Stimulated activated CD4-positive, alpha-beta T cell treated with anti-CD3 and anti-CD28 coated beads, TNF-alpha, amount 100 ng/mL, for 4 hours (primary cell): Measurements from ENCODE around the gene CAPNS1.
"Not testable (repeated sequence)": the region's sequence is repeated elsewhere in the genome, so short reads cannot be mapped to it uniquely, and the experiment has no call there.

ENCODE experiments used
- DNase-seq, 3 experiments: peaks; one replicate each; pipeline ENCODE4 v3.0.0-alpha.2; 2020; ENCODE audit warnings: low read depth in 3 of 3

Gene CAPNS1

DNA sequence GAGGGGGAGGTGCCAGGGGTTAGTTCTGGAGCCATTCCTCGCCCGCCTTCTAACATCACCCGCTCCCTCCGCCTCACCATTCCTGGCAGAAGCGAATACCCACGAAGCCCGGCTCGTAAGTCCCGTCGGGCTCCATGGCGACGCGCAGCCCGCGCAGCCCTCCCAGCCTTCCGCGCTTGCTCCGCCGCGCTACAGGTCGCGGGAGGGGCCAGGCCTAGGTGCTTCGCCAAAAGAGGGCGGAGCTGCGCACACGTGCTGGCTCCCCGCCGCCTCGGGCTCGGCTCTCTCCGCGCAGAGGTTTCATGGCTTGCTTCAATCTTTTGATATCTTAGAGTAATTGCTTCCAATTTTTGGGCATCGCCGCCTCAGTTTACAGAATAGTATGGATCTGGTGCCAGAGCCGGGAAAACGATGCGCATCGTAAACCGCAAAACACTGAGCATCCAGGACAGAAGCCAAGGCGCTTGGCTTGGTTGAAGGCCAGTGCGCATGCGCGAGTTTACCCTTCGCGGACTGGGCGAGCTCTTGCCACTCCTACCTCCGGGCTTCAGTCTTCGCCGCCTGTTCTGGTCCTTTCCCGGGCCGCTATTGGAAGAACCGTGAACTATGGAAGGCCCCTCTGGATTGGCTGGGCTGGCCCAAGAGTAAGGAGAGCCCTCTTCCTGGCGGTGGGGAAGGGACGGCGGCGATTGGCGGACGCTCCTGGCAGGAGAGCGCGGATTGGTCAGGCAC, 25.0 kb upstream of the CAPNS1 start, which contains the start of gene POLR2I:
POLR2I (minus strand) TSS at position 155 of the 732 bp plus-strand sequence; CDS start at position 136, 19 bp downstream.
- DNase-seq, result peak; percentile 94 to 98 (median 97)

DNA sequence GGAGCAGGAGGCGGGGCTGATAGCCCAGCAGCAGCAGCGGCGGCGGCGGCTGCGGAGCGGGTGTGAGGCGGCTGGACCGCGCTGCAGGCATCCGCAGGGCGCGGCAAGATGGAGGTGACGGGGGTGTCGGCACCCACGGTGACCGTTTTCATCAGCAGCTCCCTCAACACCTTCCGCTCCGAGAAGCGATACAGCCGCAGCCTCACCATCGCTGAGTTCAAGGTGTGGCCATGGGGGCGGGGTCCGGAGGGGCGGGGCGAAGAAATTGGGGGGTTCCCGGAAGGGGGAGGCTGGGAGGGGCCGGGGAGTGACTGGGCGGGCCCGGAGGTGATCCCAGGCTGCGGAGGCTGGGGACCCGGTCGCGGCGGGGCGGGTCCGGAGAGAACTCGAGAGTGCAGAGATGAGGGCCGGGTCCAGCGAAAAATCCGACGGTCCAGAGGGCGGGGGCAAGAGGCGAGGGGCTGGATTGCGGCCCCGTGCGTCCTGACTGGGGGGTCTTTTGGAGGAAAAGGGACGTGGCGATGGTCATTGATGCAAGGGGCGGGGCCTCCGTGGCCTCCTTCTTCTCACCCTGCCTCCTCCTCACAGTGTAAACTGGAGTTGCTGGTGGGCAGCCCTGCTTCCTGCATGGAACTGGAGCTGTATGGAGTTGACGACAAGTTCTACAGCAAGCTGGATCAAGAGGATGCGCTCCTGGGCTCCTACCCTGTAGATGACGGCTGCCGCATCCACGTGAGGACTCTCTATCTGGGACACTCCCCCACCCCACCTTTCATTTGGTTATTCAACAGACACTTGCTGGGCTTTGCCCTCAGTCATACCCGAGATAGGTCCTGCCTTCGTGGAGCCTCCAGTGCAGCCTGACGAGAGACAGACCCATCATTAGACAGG, 24.2 kb upstream of the CAPNS1 start, which contains the start of gene TBCB:
TBCB (plus strand) TSS at position 16 of the 891 bp plus-strand sequence; CDS start at position 109, 93 bp downstream.
- peak; percentile 88 to 94 (median 90) for DNase-seq

DNA sequence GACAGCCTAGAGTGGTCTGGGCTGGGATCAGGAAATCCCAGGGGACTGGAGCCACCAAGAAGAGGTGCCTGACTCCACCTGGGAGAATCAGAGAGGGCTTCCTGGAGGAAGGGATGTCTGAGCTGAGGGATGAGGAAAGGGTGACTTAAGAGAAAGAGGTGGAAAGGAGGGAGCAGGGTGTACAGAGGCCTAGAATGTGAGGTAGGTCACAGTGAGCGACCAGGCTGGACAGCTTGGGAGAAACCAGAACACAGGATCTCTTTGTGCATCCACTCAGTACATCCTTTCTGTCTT, 23.6 kb upstream of the CAPNS1 start:
- no peak for DNase-seq

DNA sequence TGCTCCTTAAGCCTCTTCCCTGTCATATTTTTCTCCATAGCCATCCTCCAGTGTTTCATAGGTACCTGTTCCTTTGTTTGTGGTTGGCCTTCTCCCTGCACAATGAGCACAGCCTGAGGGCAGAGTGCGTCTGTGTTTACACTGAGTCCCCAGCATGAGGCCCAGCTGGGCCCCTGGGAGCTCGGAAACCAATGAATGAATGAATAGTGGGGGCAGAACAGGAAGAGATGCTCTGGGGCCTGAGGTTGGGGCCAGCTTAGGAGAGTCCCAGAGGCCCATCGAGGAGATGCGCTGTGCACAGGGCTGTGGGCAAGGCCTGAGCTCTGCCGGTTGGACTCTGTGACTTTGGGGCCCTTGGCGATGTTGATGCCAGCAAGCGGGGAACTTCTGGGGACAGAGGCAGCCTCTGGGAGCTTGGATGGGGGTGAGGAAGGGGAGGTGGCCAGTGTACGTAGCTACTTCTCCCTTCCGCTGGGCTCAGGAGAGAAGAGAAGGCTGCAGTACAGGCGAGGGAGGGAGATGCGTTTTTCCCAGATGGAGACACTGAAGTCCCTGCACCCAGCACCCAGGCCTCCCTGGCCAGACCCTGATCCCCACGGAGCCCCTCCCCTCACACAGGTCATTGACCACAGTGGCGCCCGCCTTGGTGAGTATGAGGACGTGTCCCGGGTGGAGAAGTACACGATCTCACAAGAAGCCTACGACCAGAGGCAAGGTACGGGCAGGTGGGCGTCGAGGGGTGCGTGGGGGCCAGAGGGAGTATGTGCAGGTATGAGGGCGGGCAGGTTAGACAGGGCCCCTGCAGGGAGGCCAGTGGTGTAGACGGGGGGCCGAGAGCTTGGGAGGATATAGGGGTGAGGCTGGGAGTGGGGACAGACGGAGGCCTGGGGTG, 19.5 kb upstream of the CAPNS1 start:
- no peak for DNase-seq

DNA sequence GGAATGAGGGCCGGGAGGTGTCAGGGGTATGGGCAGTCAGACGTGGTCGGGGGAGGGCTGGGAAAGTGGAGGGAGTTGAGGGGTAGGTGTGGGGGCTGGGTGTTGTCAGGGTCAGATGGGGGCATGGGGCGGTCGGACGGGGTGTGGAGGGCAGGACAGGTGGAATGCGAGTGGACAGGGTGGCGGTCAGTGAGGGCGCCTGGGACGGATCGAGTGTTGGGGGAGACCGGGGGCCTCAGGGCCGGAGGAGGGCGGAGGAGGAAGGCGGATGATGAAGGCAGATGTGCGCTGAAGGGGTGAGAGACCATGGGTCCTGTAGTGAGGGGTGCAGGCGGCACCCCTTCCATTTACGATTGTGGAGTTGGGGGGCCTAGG, 18.9 kb upstream of the CAPNS1 start:
- no peak for DNase-seq

DNA sequence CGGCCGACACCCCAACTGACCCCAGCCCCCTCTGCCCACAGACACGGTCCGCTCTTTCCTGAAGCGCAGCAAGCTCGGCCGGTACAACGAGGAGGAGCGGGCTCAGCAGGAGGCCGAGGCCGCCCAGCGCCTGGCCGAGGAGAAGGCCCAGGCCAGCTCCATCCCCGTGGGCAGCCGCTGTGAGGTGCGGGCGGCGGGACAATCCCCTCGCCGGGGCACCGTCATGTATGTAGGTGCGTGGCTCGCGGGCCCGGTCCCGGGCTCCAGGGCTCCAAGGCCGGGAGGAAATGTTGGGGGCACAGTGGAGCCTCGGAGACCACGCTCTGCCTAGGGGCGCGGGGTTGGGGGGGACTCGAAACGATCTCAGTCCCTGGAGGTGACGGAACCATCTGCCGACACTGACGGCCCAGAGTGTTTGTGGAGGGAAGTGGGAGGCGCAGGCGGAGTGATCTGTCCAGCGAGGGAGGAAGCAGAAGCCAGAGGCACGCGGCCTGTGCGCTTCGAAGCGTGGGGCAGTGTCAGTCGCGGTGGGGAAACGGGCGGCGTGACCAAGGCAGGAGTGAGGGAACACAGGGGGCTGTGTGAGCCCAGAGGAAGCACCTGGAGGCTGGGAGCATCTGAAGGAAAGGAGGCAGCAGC, 18.3 kb upstream of the CAPNS1 start:
- no peak for DNase-seq

DNA sequence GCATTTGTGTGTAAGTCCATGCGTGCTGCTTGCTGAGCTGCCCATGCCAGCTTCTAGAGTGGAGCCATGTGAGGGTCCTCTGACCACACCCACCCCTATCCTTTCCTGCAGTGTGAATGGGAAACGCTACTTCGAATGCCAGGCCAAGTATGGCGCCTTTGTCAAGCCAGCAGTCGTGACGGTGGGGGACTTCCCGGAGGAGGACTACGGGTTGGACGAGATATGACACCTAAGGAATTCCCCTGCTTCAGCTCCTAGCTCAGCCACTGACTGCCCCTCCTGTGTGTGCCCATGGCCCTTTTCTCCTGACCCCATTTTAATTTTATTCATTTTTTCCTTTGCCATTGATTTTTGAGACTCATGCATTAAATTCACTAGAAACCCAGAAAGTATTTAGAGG, 14.3 kb upstream of the CAPNS1 start:
- DNase-seq, result no peak

DNA sequence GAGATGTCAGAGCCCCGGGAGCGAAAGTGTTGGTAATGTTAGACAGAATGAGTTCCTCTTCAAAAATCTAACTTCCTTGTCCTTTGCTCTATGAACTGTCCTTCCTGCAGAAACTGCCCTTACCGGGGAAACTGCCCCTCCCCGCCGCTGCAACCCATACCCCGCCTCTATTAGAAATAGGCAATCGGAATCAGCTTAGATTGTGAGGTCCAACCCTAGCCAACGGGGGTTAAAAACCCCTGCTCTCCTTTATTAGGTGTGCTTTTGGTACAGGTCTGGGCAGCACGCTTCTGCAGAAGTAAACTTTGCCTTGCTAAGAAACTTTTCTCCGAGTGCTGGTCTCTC, 11.5 kb upstream of the CAPNS1 start:
- no peak for DNase-seq

DNA sequence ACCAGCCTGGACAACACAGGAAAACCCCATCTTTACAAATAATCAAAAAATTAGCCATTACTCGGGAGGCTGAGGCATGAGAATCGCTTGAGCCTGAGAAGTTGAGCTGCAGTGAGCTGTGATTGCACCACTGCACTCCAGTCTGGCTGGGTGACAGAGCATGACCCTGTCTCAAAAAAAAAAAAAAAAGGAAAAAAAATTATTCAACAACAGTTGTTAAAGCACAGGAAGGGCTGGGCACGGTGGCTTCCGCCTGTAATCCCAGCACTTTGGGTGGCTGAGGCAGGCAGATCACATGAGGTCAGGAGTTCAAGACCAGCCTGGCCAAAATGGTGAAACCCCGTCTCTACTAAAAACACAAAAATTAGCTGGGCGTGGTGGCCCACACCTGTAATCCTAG, 8.6 kb upstream of the CAPNS1 start:
- DNase-seq, result not testable (repeated sequence)

DNA sequence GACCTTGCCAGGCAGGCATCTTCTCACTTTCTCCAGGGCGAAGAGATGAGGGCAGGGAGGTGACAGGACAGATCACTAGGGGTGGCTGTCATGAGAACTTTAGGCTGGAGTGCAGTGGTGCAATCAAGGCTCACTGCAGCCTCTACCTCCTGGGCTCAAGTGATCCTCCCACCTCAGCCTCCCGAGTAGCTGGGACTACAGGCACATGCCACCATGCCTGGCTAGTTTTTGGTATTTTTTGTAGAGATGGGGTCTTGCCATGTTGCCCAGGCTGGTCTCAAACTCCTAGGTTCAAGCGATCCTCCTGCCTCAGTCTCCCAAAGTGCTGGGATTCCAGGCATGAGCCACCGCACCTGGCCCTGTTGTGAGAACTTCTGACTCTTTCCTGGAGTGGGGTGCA, 5.0 kb upstream of the CAPNS1 start:
- DNase-seq, result not testable (repeated sequence)

DNA sequence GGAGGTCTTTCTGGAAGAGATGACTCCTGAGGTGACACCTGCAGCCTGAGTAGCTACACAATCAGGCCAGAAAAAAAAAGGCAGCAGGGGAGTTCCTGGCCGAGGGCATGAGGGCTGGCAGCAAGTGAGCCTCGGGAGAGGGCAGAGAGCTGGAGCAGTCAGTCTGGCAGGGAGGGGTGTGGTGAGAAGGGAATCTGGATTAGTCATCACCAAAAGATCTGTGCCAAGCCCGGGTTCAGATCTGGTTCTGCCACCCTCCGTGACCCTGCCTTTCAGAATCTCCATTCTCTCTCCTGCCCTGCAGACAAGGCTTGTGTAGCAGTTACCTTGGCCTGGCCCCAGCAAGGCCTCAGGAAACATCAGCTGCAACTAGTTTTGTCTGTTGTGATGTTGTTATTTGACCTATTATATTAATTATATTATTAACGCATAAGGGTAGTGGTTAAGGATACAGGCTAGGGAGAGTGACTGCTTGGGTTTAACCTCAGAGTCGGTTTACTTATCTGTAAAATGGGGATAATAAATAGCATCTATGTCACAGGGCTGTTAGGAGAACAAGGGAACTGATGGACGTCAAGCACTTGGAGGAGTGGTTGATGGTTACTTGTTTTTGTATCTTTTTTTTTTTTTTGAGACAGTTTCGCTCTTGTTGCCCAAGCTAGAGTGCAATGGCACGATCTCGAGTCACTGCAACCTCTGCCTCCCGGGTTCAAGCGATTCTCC, 2.7 kb upstream of the CAPNS1 start:
- no peak for DNase-seq

DNA sequence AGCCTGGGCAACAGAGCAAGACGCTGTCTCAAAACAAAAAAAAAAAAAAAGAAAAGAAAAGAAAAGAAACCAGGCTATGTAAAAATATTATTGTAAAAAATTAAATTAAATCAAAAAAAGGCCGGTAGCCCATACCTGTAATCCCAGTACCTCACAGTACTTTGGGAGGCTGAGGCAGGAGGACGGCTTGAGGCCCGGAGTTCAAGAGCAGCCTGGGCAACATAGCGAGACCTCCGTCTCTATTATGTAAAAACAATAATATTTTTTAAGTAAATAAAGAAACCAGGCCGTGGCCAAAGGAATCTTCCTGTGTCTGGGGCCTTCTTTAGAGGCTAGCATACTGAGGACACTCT, 770 bp upstream of the CAPNS1 start:
- no peak for DNase-seq

DNA sequence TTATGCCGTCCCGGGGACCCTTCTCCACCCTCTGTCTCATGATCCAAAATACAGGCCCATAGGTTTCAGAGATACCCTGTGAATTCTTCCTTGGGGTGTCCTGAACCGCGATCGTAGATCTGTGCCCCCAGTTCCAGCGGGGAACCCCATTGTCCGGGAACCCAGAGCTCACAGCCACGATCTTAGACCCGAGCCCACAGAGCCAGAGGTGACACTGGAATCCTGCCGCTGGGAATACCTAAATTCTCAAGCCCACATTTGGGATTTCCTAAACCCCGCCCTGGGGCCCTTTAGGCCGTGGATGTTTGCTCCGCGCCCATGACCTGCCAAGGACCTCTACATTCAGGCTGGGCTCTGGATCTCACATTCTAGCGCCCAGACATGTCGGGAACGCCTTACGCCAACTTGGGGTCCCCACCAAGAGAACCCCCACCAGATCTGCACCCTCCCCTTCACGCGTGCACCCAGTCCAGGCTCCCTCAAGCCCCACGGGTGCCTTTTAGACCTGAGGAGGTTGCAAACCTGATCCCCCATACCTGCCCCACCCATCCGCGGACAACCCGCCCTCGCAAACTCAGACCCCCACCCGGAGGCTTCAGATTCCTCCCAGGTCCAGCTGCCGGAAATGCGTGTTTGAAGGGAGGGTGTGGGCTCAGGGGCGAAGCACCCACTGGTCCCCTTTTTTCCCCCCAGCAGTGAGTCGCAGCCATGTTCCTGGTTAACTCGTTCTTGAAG, 605 bp downstream of the CAPNS1 start:
- peak in 2 of 3 experiments; percentile 14 to 16 for DNase-seq

DNA sequence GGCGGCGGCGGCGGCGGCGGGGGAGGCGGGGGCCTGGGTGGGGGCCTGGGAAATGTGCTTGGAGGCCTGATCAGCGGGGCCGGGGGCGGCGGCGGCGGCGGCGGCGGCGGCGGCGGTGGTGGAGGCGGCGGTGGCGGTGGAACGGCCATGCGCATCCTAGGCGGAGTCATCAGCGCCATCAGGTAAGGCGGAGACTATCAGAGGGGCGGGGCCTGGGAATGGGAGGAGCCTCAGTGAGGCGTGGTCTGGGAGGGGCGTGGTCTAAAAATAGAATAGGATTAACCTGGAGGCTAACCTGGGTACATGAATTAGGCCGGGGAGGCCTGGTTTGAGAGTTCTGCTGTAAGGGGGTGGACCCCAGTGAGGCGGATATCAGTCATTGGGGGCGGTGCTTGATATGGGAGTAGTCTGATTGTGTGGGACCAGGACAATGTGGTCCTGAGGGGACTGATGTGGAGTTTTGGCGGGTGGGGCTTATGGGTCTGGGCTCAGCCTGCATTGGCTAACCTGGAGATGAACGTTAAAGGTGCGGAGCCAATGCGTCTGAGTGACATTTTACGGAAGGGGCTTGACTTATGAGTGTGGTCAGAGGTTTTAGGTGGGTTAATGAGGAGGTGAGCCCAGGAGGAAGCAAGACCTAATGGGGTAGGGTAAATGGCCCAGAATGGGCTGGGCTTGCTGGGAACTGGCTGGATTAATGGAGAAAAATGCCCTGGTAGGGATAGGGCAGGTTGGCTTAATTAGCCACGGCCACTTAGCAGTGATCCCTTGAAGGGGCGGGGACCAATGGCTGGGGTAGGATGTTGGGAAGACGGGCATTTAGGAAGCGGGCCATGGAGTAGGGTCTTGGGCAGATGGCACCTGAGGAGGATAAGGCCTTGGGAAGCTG, 1.4 kb downstream of the CAPNS1 start:
- peak; percentile 83 to 90 (median 86) for DNase-seq

DNA sequence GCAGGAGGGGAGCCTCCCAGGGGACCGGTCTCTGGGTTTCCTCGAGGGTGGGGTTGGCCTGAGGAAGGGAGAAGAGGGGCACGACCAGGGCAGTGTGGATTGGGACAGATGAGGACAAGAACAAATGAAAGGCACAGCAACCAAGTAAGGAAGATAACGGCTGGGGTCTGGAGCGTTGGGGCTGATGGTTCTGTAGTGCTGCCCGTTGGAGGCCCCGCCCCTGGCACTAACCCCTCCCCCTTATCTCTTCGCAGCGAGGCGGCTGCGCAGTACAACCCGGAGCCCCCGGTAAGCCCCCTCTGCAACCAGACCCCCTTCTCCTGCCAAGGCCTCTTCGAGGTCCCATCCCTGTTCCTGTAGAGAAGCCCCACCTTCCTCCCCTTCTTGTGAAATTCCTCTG, 2.2 kb downstream of the CAPNS1 start:
- no peak for DNase-seq

DNA sequence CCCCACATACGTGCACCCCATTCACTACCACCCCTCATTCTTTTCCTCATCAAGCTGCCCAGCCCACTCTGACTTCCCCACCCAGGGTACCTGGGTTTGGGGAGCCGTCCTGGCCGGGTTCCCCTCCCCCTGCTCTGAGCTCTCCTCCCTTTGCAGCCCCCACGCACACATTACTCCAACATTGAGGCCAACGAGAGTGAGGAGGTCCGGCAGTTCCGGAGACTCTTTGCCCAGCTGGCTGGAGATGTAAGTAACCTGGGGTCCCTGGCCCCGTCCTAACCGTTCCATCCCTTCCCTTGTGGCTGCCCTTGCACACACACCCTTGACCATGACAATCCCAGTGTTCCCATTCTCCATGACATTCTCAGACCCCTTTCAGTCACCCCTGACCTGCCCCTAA, 2.6 kb downstream of the CAPNS1 start:
- no peak for DNase-seq

DNA sequence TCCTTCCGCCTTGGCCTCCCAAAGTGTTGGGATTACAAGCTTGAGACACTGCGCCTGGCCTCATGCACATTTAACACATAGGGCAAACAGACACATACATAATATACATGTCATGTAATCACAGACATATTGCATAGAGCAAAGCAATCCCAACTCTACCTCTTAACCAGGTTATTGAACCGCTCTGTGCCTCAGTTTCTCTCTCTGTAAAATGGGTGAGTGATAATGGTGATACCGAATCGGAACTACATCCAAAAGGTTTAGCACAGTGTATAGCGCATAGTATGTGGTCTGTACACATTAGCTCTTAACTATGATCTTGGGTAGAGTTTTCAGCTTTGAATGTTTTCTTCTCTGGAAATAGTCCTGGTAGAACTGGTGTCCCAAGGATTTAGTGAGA, 4.8 kb downstream of the CAPNS1 start:
- no peak for DNase-seq

DNA sequence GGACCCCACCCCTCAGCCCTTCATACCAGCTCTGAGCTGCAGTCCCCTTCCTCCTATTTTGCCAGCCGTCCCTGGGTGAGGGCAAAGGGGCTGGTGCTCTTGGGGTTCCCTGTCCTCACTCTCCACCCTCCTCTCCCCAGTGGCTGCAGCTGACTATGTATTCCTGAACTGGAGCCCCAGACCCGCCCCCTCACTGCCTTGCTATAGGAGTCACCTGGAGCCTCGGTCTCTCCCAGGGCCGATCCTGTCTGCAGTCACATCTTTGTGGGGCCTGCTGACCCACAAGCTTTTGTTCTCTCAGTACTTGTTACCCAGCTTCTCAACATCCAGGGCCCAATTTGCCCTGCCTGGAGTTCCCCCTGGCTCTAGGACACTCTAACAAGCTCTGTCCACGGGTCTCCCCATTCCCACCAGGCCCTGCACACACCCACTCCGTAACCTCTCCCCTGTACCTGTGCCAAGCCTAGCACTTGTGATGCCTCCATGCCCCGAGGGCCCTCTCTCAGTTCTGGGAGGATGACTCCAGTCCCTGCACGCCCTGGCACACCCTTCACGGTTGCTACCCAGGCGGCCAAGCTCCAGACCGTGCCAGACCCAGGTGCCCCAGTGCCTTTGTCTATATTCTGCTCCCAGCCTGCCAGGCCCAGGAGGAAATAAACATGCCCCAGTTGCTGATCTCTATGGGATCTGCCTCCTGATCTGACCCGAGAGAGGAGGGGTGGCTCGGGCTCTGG, 10.0 kb downstream of the CAPNS1 start:
- DNase-seq, result no peak

DNA sequence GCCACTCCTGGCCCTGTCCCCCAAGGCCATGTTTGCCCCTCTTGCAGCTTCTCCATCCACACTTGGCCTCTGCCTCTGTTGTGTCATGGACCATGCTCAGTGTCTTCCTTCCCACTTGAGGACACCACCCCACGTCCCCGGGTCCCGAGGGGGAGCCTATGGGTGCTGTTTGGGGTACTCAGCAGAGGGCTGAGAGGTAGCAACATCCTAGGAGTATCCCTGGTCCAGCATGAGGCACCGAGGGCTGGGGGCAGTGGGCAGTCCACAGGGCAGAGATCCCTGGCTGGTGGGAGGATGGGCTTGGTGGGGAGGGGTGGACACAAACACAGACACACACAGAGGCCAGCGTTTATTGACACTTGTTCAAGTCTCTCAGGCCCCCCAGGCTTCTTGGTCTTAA, 10.7 kb downstream of the CAPNS1 start:
- DNase-seq, result no peak
